NCI-H2171 treated with DMSO at 0.1 percent for 48 hours (cell line): ENCODE data around the gene PCDHGA8.
A peak's percentile ranks its signal among the peaks of the same experiment; 100 is the strongest.
"Not testable (repeated sequence)": the region's sequence is repeated elsewhere in the genome, so short reads cannot be mapped to it uniquely, and the experiment has no call there.

Source experiments
- DNase-seq: peaks from one replicate; lab custom pipeline; 2025; lab: John Stamatoyannopoulos, UW

The PCDHGA8 gene

GRCh38 chr5:141392429-141393198, at the start of gene PCDHGA8:
Gene PCDHGA8 (plus strand): TSS chr5:141392633. CDS start chr5:141392814, 181 bp downstream.
- peak; percentile 27 for DNase-seq

DNA sequence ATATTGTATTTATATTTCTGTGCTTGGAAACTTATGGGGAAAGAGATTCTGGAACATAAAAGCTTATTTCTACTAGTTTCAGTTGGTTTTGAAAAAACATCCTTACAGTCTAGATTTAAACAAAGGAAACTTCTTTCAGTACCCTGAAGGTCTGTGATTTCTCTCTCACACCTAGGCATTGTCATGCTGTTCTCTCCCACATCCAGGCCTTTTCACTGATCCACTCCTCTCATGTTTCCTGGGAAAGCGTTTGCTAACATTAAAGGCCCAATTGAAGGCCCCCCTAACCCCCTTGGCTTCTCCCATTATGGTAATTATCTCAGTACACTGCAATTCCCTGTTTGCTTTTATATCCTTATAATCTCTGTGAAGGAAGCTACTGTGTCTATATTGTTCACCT, 49.7 kb upstream of the PCDHGA8 start:
- DNase-seq = no peak

DNA sequence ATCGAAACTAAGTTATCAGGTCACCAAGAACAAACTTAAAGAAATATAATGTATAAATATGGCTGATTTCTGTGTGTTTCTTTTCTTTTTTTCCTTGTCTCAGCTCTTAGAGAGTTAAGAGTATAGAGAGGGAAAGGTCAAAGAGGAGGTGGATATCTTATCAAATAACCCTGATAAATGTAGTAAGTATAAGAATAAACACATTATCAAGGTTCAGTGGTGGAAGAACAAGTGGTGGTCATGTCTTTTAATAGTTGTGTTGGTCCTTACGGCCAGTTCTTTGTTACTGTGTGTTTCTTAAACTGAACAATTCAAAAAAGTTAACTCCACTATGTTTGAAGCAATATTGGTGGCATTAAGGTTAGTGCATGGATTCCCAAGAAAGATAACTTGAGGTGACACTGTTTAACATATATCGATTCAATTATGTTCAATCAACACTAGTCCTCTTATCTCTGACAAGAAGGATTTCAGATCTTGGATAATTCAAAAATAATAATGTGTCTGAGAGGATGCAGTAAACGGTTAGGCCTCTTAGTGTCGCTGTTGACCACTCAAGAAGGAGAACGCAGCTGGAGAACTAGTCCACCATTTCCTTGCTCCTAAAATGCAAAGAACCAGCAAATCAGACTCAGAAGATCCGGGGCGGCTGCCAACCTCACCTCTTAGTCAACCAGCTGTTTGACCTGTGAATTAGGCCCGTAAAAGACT, 49.0 kb upstream of the PCDHGA8 start, which contains the start of gene PCDHGA3:
TSS of gene PCDHGA3 (plus strand) at position 588 of the 711 bp plus-strand sequence. CDS start 205 bp downstream, outside the sequence.
- DNase-seq = peak; percentile 0

- DNase-seq = no peak
These were observed 48.4 kb upstream of the PCDHGA8 start for GRCh38 chr5:141343953-141344463.

DNA sequence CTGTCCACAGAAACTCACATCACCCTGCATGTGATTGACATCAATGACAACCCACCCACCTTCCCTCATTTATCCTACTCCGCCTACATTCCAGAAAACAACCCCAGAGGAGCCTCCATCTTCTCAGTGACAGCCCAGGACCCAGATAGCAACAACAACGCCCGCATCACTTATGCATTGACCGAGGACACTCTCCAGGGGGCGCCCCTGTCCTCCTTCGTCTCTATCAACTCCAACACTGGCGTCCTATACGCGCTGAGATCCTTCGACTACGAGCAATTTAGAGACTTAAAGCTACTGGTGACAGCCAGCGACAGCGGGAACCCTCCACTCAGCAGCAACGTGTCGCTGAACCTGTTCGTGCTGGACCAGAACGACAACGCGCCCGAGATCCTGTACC, 47.1 kb upstream of the PCDHGA8 start:
- DNase-seq = no peak

DNA sequence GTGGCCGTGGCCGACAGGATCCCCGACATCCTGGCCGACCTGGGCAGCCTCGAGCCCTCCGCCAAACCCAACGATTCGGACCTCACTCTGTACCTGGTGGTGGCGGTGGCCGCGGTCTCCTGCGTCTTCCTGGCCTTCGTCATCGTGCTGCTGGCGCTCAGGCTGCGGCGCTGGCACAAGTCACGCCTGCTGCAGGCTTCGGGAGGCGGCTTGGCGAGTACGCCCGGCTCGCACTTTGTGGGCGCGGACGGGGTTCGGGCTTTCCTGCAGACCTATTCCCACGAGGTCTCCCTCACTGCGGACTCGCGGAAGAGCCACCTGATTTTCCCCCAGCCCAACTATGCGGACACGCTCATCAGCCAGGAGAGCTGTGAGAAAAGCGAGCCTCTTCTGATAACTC, 46.4 kb upstream of the PCDHGA8 start:
- DNase-seq = not testable (repeated sequence)

GRCh38 chr5:141349917-141350619, 42.4 kb upstream of the PCDHGA8 start, which contains the start of gene PCDHGB1:
Gene PCDHGB1 (plus strand): TSS chr5:141350099. CDS start chr5:141350261, 162 bp downstream.
- peak; percentile 23 for DNase-seq

GRCh38 chr5:141351591-141351990, 40.8 kb upstream of the PCDHGA8 start:
- DNase-seq = no peak

- no peak for DNase-seq
These were observed 37.4 kb upstream of the PCDHGA8 start, which contains the start of gene PCDHGA4 for GRCh38 chr5:141354900-141355469. Gene PCDHGA4 (plus strand): TSS chr5:141355021. CDS start chr5:141355108, 87 bp downstream.

GRCh38 chr5:141355641-141356040, 36.8 kb upstream of the PCDHGA8 start:
- DNase-seq = no peak

DNA sequence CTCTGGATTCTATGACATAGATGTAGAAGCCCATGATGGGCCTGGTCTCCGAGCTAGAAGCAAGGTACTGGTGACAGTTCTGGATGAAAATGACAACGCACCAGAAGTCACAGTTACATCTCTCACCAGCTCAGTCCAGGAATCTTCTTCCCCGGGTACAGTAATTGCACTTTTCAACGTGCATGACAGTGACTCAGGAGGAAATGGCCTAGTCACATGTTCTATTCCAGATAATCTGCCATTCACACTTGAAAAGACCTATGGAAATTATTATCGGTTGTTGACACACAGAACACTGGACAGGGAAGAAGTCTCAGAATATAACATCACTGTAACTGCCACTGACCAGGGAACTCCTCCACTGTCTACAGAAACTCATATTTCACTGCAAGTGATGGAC, 36.3 kb upstream of the PCDHGA8 start:
- no peak for DNase-seq

DNA sequence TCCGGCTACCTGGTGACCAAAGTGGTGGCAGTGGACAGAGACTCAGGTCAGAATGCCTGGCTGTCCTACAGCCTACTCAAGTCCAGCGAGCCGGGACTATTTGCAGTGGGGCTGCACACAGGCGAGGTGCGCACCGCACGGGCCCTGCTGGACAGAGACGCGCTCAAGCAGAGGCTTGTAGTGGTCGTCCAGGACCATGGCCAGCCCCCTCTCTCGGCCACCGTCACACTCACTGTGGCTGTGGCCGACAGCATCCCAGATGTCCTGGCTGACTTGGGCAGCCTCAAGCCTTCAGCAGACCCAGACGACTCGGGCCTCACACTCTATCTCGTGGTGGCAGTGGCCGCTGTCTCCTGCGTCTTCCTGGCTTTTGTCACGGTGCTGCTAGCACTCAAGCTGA, 35.5 kb upstream of the PCDHGA8 start:
- no peak for DNase-seq

- peak; percentile 15 for DNase-seq
These were observed 32.5 kb upstream of the PCDHGA8 start, which contains the start of gene PCDHGB2 for GRCh38 chr5:141359790-141360426. Gene PCDHGB2 (plus strand): TSS chr5:141359994. CDS start chr5:141360136, 142 bp downstream.

DNA sequence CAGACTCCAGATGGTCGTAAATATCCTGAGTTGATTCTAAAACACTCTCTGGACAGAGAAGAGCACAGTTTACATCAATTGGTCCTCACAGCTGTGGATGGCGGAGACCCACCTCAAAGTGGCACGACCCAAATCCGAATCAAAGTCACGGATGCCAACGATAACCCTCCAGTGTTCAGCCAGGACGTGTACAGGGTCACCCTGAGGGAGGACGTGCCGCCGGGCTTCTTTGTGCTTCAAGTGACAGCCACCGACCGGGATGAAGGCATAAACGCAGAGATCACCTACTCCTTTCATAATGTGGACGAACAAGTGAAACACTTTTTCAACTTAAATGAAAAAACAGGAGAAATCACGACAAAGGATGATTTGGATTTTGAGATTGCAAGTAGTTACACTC, 31.7 kb upstream of the PCDHGA8 start:
- no peak for DNase-seq

DNA sequence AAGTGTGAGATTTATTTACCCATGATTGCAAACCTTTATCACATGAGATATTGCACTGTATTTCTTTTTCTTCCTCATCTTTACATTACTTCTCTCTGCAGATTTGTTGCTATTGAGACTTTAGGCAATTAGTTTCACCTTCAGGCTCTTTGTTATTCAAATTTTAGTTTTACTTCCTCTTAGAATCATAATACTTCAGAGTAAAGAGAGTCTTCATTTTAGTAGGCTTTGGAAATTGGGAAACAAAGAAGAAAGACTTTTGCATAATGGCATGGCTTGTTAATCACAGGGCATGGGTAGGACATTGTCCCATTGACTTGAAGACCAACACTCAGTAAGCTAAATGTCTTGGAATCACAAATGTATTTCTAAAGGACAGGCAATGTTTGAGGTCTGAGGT, 29.7 kb upstream of the PCDHGA8 start:
- no peak for DNase-seq

- DNase-seq = no peak
These were observed 28.3 kb upstream of the PCDHGA8 start, which contains the start of gene PCDHGA5 for GRCh38 chr5:141363952-141364660. Gene PCDHGA5 (plus strand): TSS chr5:141364162. CDS start chr5:141364331, 169 bp downstream.

- no peak for DNase-seq
These were observed 26.2 kb upstream of the PCDHGA8 start for GRCh38 chr5:141366016-141366896.

DNA sequence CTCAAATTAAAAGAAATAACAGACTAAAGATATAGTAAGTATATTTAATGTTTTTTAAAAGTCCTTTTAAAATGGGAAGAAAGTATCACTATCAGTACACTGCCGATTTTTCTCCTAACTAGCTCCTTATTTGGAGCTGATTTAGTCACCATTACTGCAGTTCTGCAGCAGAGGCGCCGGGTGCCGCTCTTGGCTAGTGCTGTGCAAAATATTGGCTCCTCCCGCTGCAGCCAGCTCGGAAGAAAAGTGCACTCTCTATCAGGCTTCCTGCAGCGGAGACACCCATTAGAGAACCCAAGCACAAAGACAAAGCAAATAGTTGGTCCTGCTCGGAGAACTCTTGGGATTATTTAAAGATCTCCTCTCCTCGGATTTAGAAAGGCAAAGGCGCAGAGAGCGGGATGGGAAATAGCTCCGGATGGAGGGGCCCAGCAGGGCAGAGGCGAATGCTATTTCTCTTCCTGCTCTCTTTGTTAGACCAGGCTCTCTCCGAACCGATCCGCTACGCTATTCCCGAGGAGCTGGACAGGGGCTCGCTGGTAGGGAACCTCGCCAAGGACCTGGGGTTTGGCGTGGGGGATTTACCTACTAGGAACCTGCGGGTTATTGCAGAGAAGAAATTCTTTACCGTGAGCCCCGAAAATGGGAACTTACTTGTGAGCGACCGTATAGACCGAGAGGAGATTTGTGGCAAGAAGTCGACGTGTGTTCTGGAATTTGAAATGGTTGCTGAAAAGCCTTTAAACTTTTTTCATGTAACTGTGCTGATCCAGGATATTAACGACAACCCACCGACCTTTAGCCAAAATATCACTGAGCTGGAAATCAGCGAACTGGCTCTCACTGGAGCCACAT, 22.2 kb upstream of the PCDHGA8 start, which contains the start of gene PCDHGB3:
TSS of gene PCDHGB3 (plus strand) at position 249 of the 855 bp plus-strand sequence. CDS start at position 402, 153 bp downstream.
- no peak for DNase-seq
